Stimulated activated CD8-positive, alpha-beta memory T cell treated with anti-CD3 and anti-CD28 coated beads, Interleukin-2, amount 100 ng/mL, for 1 hour (primary cell): ENCODE measurements around the gene NOS2.
"Not testable (repeated sequence)": the region's sequence is repeated elsewhere in the genome, so short reads cannot be mapped to it uniquely, and the experiment has no call there.

ENCODE experiments used
- DNase-seq, 2 donors: peaks; one replicate each; pipeline ENCODE4 v3.0.0-alpha.2; 2020; ENCODE audit warnings: low read depth in 2 of 2

Gene NOS2

GRCh38 chr17:27788919-27789318, 11.4 kb downstream of the NOS2 start:
- no peak for DNase-seq

- no peak for DNase-seq
These were observed 16.6 kb downstream of the NOS2 start for GRCh38 chr17:27783440-27784350.

DNA sequence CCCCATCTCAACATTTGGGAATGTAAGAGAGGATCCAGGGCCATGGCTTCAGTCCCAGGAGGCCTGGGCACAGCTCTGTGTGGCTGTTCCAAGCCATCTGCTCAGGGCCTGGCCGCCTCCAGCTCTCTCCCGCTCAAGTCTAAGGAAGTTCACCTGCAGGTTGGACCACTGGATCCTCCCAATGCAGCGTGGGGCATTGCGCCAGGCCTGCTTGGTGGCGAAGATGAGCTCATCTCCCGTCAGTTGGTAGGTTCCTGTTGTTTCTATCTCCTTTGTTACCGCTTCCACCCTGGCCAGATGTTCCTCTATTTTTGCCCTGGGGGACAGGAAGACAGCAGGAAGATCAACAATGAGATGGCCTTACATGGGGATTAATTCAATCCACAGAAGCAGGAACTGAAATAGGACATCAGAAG, 17.5 kb downstream of the NOS2 start:
- DNase-seq: no peak

DNA sequence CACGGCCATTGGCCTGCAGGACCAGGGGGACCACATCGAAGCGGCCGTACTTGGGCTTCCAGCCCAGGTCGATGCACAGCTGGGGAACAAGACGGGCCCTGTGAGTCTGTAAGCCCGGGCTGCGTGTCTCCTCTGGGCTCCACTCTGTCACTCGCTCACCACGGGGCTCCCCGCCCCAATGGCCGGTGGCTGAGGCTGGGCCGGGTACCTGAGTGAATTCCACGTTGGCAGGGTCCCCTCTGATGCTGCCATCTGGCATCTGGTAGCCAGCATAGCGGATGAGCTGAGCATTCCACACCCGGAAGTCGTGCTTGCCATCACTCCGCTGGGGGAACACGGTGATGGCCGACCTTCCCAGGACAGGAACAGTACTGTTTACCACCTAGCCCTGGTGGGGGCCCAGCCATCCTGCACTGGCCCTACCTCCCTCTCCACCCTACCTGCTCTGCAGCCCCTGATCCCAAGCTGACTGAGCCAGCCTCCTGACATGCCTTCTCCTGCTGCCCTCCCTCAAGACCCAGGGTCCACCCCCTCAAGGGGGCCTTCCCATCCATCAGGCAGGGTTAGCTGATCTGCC, 19.4 kb downstream of the NOS2 start:
- no peak for DNase-seq

DNA sequence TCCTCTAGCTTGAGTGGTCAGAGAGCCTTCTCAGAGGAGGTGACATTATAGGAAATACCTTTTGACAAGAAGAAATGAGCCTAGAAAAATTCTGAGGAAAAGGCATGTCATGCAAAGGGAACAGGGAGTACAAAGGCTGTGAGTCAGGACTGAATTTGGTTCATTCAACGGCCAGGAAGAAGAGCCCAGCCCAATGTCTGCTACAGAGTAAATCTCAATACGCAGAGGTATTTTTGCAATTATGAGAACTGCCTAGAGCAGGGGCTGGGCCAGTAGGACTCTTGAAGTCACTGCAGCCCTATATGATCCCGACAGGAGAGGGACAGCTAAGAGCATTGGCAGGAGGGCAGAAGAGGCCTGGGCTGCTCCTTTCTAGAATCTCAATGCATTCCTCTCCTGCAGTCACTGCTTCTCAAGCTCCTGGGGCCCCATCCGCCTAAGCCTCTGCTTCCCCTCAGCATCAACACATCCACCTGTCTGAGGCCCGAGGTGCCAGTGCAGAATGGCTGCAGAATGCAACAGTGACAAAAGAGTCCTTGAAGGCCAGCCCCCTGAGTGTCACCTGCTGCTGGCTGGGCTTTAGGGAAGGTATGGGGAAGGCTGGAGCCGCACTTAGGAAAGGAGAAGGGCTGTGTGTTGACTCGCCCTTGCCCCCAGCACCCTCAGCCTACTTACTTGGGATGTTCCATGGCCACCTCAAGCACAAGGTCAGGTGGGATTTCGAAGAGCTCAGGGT, 20.1 kb downstream of the NOS2 start:
- no peak for DNase-seq

GRCh38 chr17:27778183-27778582, 22.1 kb downstream of the NOS2 start:
- no peak for DNase-seq

GRCh38 chr17:27776882-27777624, 23.3 kb downstream of the NOS2 start:
- DNase-seq: no peak

DNA sequence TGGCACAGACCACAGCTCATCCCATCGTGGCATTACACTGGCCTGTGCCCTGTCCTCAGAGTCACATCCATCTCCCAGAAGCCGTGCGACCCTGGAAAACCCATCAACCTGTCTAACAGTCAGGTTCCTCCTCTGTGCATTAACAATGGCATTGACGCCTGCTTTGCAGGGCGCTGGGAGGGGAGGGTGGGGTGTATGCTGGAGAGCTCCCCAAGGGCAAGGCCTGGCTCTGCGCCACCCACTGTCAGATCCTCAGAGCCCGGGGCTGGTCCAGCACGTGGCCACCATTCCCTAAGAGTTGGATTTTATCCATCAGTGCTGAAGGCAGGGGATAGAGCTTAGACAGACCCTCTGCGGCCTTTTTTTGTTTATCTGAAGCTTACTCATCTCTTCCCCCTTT, 28.7 kb downstream of the NOS2 start:
- DNase-seq: no peak

DNA sequence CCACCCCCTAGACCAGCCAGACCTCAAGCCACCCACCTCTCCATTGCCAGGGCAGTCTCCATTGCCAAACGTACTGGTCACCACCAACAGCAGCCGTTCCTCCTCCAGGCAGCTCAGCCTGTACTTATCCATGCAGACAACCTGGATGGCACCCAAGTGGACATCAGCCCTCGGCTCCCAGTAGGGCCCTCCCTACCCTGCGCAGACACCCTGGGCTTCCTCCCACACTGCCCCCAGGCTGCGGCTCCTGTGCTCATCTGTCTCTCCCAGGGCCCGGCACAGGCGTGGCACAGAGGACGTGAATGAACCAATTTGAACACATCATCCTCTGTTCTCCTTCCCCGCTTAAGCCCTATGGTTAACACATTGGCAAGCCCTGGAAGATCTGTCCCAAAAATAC, 29.5 kb downstream of the NOS2 start:
- DNase-seq: no peak

DNA sequence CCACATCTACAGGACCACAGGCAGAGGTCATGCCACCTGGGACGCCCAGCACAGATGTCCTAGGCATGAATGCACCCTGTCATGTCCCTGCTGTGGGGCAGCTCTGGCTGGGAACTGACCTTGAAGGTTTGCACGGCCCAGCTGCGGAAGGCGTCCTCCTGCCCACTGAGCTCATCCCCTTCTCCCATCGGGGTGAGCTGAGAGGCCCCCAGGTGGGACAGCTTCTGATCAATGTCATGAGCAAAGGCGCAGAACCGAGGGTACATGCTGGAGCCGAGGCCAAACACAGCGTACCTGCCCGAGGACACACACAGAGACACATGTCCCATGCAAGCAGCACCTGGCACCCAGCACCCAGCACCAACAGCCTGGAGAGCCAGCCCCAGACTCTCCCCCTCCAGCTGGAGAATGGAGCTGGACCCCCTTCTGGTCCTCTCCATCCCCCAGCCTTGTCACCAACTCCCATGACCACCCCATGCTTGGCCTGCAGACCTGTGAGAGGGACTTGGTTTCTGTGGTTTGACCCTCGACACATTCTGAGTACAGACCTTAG, 31.4 kb downstream of the NOS2 start:
- no peak for DNase-seq

- no peak for DNase-seq
These were observed 33.9 kb downstream of the NOS2 start for GRCh38 chr17:27766438-27766837.

DNA sequence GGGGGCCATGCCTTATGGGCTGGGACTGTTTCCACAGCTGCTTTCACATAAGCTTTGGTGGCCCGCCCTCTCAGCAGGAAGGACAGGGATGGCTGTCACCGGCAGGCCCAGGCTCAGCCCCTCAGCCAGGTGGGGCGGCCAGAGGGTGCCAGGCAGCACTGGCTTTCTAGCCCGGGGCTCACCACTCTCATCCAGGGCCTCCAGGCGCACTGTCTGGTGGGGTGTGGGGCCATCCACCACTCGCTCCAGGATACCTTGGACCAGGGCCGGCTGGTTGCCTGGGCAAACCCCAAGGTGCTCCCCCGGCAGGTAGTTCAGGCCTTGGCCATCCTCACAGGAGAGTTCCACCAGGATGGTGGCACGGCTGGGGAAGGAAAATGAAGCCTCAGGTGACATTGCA, 35.0 kb downstream of the NOS2 start:
- DNase-seq: no peak

- DNase-seq: no peak
These were observed 35.7 kb downstream of the NOS2 start for GRCh38 chr17:27764589-27764988.

- no peak for DNase-seq
These were observed 37.6 kb downstream of the NOS2 start for GRCh38 chr17:27762527-27763305.

DNA sequence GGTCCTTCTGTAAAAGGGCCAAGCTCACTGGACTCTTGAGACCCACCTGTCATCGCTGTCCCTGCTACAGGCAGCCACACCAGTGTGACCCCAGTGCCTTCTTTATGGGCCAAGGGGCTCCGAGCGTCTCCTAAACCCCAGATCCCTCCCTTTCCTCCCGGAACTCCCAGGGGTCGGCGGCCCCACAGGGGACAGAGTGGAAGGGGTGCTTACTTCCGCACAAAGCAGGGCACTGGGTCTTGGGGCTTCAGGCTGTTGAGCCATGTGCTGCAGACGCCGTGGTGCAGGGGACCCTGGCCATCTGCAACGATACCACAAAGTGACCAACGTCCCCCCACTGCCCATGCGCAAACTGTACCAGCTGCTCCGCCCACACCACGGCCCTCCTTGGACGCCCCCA, 39.4 kb downstream of the NOS2 start:
- not testable (repeated sequence) for DNase-seq

GRCh38 chr17:27760069-27760885, 40.1 kb downstream of the NOS2 start:
- DNase-seq: peak; percentile 52 to 57

- no peak for DNase-seq
These were observed 40.8 kb downstream of the NOS2 start for GRCh38 chr17:27759528-27759927.

DNA sequence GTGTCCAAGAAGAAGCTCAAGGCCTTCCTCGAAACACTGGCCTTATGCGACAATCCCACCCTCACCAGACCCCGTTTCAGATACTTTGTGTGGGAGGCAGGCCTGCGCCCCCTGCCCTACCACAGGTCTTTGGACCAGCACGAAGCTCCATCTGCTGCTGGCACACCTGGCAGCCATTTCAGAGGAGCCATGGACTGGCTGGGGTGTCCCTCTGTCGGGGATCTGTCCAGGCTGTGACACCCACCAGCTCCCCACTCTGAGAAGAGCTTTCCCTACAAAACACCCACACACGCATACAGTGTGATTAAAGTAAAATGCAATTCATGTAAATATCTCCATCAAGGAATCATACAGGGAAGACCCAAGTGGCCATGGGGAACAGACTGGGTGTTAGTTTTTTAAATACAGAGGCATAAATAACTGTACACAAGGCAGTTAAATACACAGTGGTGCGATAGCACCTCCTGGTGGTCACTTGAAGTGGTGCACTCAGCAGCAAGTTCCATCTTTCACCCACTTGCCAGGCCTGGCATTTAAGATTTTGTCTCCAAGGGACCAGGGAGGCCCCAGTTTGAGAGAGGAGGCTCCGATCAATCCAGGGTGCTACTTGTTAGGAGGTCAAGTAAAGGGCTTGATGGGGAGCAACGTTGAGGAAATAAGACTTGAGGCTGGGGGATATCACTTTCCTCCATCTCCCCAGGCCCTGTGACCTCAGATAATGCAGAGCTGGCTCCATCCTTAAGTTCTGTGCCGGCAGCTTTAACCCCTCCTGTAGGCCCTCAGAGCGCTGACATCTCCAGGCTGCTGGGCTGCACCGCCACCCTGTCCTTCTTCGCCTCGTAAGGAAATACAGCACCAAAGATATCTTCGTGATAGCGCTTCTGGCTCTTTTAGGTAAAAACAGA, 43.6 kb downstream of the NOS2 start:
- peak in 1 of 2 donors; percentile 23 for DNase-seq
